NCI-H146 treated with DMSO at 0.1 percent for 48 hours (cell line): Measurements from ENCODE around the gene TACR2.

ENCODE experiments used
- DNase-seq: peaks from one replicate; lab custom pipeline; 2025; ENCODE audit not compliant: unreplicated experiment; lab: John Stamatoyannopoulos, UW

The TACR2 gene

DNA sequence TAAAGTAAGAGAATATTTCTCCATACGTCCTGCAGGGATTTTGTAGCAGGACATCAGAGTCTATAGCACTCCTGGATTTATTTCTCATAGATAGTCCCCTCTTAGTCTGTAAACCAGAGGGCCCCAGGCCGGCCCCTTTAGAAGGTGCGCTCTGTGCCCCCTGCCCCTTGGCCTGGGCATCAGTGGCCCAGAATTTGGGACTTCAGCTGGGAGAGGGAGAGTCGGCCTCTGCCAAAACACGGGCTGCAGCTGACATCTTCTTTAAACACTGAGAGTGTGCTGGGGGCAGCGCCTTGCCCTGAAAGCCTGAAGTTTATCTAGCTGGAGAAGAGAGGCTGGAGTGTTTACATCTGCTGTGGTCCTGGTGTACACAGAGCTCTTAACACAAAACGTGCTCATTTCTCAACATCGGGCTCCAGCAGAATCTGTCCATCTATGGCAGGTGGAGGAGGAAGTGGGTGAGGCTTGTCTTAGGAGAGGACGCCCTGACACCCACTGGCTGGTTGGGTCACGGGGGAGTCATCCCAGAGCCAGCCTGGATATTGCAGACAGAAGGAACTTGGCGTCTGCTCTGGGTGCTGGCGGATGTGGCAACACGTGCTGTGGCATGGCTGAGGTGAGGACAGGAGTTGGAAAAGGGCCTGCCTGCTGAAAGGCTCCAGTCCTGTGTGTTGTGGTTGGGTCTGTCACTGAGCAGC is 5.0 kb upstream of the TACR2 start:
- DNase-seq, result no peak

- no peak for DNase-seq
Observed at GRCh38 chr10:69419744-69420126, 3.0 kb upstream of the TACR2 start.

DNA sequence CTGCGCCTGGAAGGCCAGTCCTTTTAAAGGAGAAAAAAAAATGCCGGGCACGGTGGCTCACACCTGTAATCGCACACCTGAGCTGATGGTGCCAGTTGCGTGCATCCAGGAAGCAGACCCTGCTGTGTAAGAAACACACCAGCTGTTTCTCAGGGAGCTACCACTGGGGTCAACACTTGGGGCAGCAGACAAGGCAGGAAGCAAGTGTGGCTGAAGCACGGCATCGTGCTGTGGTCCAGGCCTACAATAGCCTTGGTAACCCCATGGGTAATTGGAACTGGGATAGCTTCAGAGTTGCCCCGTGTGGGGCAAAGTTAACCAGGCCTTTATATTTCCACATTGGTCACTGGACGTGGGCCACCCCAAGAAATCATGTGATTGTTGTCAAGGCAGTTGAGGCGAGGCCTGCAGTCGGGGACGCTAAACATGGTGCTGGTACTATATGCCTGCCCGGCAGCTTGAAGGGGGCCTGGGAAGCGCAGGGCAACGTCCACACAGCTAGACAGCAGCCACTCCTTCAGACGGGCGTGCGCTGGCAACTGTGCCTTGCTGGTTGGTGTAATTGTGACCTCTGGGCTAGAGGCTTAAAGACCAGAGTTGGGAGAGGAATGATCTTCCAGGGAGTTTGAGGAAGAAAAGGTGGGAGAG is 2.5 kb upstream of the TACR2 start:
- no peak for DNase-seq

- no peak for DNase-seq
Observed at GRCh38 chr10:69418052-69418752, 1.5 kb upstream of the TACR2 start.

GRCh38 chr10:69417542-69417941 is 824 bp upstream of the TACR2 start:
- no peak for DNase-seq

GRCh38 chr10:69415951-69416350 is 767 bp downstream of the TACR2 start:
- no peak for DNase-seq

- no peak for DNase-seq
Observed at GRCh38 chr10:69415049-69415448, 1.7 kb downstream of the TACR2 start.

DNA sequence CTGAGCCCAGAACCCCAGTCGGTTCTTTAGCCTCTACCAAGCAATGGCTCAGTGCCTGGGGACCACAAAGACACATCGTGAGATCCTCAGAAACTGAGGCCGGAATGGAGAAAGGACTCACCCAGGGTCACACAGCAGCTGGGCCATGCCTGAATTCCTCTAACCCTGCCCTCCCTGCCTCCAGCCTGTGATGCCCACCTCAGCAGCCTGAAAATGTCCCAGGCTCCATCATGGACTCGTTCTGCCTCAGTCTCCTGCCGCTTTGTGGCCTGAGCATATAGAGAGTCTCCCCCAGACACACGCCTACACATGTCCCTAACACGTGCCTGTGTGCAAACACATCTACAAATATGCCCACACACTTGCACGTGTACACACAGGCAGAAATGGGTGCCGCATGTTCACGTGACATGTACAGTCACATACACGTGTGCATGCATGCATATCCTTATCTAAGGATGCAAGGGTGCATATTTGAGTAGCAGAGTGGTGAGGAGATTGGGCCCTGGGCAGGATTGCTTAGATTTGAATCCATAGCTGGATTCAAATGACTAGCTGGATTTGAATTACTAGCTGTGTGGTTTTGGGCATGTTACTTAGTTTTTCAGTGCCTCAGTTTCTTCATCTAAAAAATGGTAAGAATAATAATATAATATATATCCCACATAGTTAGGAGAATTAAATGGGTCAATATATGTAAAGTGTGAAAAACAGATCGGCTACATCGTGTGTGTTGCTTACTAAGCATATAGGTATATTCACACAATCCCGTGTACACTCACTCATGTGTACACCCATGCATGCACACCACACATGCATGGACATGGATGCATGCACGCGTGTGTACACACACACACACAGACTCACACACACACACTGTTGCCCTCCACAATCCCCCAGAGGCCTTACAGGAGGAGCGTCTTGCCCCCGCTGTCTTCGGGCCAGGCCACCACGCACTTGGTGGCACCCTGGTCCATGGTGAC is 2.4 kb downstream of the TACR2 start:
- no peak for DNase-seq

DNA sequence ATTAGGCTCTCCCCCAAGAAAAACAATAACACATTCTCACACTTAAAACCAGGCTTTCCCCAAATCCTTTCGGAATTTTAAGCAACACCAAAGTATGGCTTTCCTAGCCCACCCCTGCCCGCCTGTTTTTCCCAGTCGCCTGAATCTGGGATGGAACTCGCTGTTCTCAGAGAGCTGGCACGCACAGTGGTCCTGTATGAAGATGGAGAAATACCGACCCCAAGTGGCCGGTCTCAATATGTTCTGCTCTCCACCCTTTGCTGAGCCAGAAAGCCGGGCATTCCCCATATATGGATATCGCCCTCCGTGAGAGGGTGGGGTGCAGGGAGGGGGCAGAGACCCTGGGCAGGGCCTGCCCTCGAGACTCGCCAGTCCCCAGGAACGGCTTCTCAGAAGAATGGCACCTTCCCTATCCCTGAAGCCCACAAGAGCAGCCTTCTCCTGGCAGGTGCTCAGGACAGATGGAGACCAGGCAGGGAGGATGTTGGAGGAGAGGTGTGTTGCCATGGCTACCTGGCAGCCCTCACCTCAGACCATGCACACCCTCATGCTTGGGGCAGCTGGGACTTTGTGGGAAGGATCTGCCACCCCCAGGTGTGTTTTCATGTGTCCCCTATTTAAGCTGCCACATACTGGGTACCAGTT is 3.4 kb downstream of the TACR2 start:
- DNase-seq, result peak; percentile 8

DNA sequence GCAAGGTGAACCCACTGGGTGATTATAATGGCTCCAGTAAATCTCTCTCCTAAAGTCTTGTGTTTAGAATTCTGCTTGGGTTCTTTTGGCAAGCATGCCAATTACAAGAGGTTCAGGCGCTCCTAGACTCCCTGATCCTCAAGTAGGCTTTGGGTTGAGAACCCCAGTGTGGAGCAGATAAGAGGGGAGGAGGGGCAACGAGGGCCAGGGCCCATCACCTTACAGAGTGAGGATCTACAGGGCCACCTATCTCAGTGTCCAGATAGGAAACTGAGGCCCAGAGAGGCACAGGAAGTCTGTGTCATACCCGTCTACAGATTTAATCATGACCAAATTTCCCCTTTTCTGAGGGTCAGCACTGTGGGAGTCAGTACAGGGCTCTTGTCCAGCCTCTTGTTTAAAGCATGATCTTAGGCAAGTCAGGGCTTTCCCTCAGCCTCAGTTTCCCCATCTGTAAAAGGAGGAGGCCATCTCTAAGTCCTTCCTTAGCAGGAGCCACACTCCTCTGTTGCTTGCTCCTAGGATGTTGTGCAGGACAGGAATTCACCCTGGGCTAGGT is 4.4 kb downstream of the TACR2 start:
- no peak for DNase-seq

GRCh38 chr10:69411476-69411875 is 5.2 kb downstream of the TACR2 start:
- DNase-seq, result no peak

DNA sequence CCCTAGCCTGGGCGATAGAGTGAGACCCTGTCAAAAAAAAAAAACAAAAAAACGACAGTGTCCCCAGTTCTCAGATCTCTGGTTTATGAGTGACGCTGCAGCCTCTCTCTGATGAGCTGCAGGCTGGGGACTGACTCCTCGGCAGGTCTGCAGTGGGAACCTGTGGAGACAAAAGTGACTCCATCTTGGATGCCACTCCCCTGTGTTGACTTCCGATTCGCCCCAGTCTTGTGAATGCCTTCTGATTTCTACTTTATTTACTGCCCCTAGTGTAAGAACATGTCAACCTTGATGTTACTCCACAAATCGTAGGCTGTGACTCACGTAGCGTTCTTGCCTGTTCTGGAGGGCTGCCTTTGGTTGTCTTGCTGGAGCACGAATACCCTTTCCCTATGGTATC is 6.2 kb downstream of the TACR2 start:
- no peak for DNase-seq

- no peak for DNase-seq
Observed at GRCh38 chr10:69409968-69410367, 6.8 kb downstream of the TACR2 start.

GRCh38 chr10:69409176-69409495 is 7.6 kb downstream of the TACR2 start:
- no peak for DNase-seq

- DNase-seq, result peak; percentile 67
Observed at GRCh38 chr10:69408318-69409175, 8.2 kb downstream of the TACR2 start.

GRCh38 chr10:69407621-69408301 is 9.0 kb downstream of the TACR2 start:
- DNase-seq, result no peak

DNA sequence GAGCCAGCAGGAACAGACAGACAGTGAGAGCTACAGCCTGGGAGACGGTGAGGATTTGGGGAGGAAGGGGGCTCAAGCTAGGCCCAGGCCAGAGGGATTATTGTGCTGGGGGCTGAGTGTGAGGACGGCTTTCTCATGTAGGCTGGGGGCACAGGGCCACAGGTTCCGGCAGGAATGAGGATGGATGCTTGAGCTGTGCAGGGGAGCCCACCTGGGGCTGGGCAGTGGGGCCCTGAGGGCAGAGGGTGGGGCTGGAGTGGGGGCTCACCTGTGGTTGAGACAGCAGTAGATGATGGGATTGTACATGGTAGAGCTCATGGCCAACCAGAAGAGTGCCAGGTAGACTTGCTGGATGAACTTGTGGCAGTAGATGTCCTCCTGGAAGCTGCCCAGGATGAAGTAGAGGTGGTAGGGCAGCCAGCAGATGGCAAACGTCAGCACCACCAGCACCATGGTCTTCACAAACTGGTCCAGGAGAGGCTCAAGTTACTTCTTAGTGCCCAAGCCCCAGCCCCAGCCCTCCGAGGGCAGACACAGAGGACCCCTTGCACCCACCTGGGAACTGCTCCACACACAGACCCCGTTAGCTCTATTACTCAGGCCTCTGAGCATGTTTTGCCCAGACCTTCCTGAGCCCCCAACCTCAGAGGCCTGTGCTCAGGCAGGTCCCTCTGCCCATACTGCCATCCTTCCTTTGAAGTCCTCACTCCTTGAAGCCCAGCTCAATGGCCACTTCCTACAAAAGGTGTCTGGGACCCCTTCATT is 9.7 kb downstream of the TACR2 start:
- DNase-seq, result no peak

DNA sequence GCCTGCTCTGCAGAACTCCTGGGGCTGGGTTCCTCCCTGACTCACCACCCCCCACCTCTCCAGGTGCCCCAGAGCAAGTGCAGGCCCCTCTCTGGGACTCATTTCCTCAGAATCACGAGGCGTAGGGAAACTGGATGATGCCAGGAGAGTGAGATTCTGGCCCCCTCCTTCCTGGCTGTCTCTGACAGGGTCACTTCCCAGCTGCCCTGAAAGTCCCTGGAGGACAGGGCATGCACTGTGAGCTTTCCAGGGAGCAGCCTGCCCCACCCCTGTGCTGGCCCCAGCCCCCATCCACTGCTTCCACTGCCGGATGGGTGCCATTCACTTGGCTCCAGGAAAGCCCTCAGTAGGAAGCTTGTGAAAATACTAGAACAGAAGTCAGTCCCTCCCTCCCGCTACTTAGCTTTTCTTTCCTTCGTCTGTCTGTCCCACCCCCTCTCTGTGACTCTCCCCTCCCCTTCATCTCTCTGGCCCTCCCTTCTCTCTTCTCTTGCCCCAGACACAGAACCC is 10.4 kb downstream of the TACR2 start:
- no peak for DNase-seq
